ENCODE data around the gene POC1B.
A peak's percentile ranks its signal among the peaks of the same experiment; 100 is the strongest.

Gene POC1B

GRCh38 chr12:89525824-89526770 is at the start of gene POC1B:
POC1B (minus strand) TSS chr12:89526047; CDS start chr12:89525895, 152 bp downstream.
- Histone ChIP-seq H3K4me1 (ENCODE audit: control insufficient read depth in 1 of 2, insufficient read depth in 2 of 2, low read length in 2 of 2) (peaks cover 20 to 37% of the 10 kb centered on the region in 2 donors), H3K36me3 (ENCODE audit: control insufficient read depth in 1 of 2, insufficient read depth in 2 of 2, low read length in 2 of 2) (no peaks in the 10 kb centered on the region), H3K9me3 (ENCODE audit: control insufficient read depth in 1 of 2, low read length in 2 of 2) (no peaks in the 10 kb centered on the region), H3K9ac (ENCODE audit: low read depth in 1 of 2, low read length in 2 of 2) (peak within 1 kb of the TSS; percentile 82 to 92), H3K27me3 (ENCODE audit: control insufficient read depth in 1 of 2, insufficient read depth in 2 of 2, low read length in 2 of 2) (no peaks in the 10 kb centered on the region), H3K4me3 (ENCODE audit: low read depth in 1 of 2, low read length in 2 of 2) (peak within 1 kb of the TSS; percentile 77 to 100), H3K27ac (ENCODE audit: low read depth, low read length) (peak within 1 kb of the TSS; percentile 87)

GRCh38 chr12:89575374-89575773 is 49.5 kb upstream of the POC1B start:
- no peaks in the 10 kb centered on the region for H3K36me3 ChIP-seq (ENCODE audit: control insufficient read depth in 1 of 2, insufficient read depth in 2 of 2, low read length in 2 of 2)
- H3K27me3 ChIP-seq (ENCODE audit: control insufficient read depth in 1 of 2, insufficient read depth in 2 of 2, low read length in 2 of 2): no peaks in the 10 kb centered on the region
- H3K9ac ChIP-seq (ENCODE audit: low read depth in 1 of 2, low read length in 2 of 2): no peak overlapping the region
- no peaks in the 10 kb centered on the region for H3K4me1 ChIP-seq (ENCODE audit: control insufficient read depth in 1 of 2, insufficient read depth in 2 of 2, low read length in 2 of 2)
- no peak overlapping the region for H3K4me3 ChIP-seq (ENCODE audit: low read depth in 1 of 2, low read length in 2 of 2)
- no peak overlapping the region for H3K27ac ChIP-seq (ENCODE audit: low read depth, low read length)
- no peaks in the 10 kb centered on the region for H3K9me3 ChIP-seq (ENCODE audit: control insufficient read depth in 1 of 2, low read length in 2 of 2)

- H3K4me1 ChIP-seq (ENCODE audit: control insufficient read depth in 1 of 2, insufficient read depth in 2 of 2, low read length in 2 of 2): no peaks in the 10 kb centered on the region
- no peak overlapping the region for H3K9ac ChIP-seq (ENCODE audit: low read depth in 1 of 2, low read length in 2 of 2)
- H3K9me3 ChIP-seq (ENCODE audit: control insufficient read depth in 1 of 2, low read length in 2 of 2): no peaks in the 10 kb centered on the region
- H3K36me3 ChIP-seq (ENCODE audit: control insufficient read depth in 1 of 2, insufficient read depth in 2 of 2, low read length in 2 of 2): no peaks in the 10 kb centered on the region
- no peak overlapping the region for H3K4me3 ChIP-seq (ENCODE audit: low read depth in 1 of 2, low read length in 2 of 2)
- no peak overlapping the region for H3K27ac ChIP-seq (ENCODE audit: low read depth, low read length)
- H3K27me3 ChIP-seq (ENCODE audit: control insufficient read depth in 1 of 2, insufficient read depth in 2 of 2, low read length in 2 of 2): no peaks in the 10 kb centered on the region
Observed at GRCh38 chr12:89574736-89575208, 48.9 kb upstream of the POC1B start.

GRCh38 chr12:89573051-89573810 is 47.4 kb upstream of the POC1B start:
- no peaks in the 10 kb centered on the region for H3K4me1 ChIP-seq (ENCODE audit: control insufficient read depth in 1 of 2, insufficient read depth in 2 of 2, low read length in 2 of 2)
- H3K27ac ChIP-seq (ENCODE audit: low read depth, low read length): no peak overlapping the region
- H3K27me3 ChIP-seq (ENCODE audit: control insufficient read depth in 1 of 2, insufficient read depth in 2 of 2, low read length in 2 of 2): no peaks in the 10 kb centered on the region
- no peaks in the 10 kb centered on the region for H3K36me3 ChIP-seq (ENCODE audit: control insufficient read depth in 1 of 2, insufficient read depth in 2 of 2, low read length in 2 of 2)
- H3K4me3 ChIP-seq (ENCODE audit: low read depth in 1 of 2, low read length in 2 of 2): no peak overlapping the region
- H3K9me3 ChIP-seq (ENCODE audit: control insufficient read depth in 1 of 2, low read length in 2 of 2): no peaks in the 10 kb centered on the region
- no peak overlapping the region for H3K9ac ChIP-seq (ENCODE audit: low read depth in 1 of 2, low read length in 2 of 2)

GRCh38 chr12:89571491-89572195 is 45.8 kb upstream of the POC1B start:
- no peaks in the 10 kb centered on the region for H3K27me3 ChIP-seq (ENCODE audit: control insufficient read depth in 1 of 2, insufficient read depth in 2 of 2, low read length in 2 of 2)
- no peak overlapping the region for H3K9ac ChIP-seq (ENCODE audit: low read depth in 1 of 2, low read length in 2 of 2)
- no peak overlapping the region for H3K4me3 ChIP-seq (ENCODE audit: low read depth in 1 of 2, low read length in 2 of 2)
- H3K36me3 ChIP-seq (ENCODE audit: control insufficient read depth in 1 of 2, insufficient read depth in 2 of 2, low read length in 2 of 2): no peaks in the 10 kb centered on the region
- H3K4me1 ChIP-seq (ENCODE audit: control insufficient read depth in 1 of 2, insufficient read depth in 2 of 2, low read length in 2 of 2): no peaks in the 10 kb centered on the region
- H3K27ac ChIP-seq (ENCODE audit: low read depth, low read length): no peak overlapping the region
- no peaks in the 10 kb centered on the region for H3K9me3 ChIP-seq (ENCODE audit: control insufficient read depth in 1 of 2, low read length in 2 of 2)

- no peak overlapping the region for H3K4me3 ChIP-seq (ENCODE audit: low read depth in 1 of 2, low read length in 2 of 2)
- H3K9ac ChIP-seq (ENCODE audit: low read depth in 1 of 2, low read length in 2 of 2): no peak overlapping the region
- no peaks in the 10 kb centered on the region for H3K4me1 ChIP-seq (ENCODE audit: control insufficient read depth in 1 of 2, insufficient read depth in 2 of 2, low read length in 2 of 2)
- H3K27me3 ChIP-seq (ENCODE audit: control insufficient read depth in 1 of 2, insufficient read depth in 2 of 2, low read length in 2 of 2): no peaks in the 10 kb centered on the region
- no peaks in the 10 kb centered on the region for H3K9me3 ChIP-seq (ENCODE audit: control insufficient read depth in 1 of 2, low read length in 2 of 2)
- H3K36me3 ChIP-seq (ENCODE audit: control insufficient read depth in 1 of 2, insufficient read depth in 2 of 2, low read length in 2 of 2): no peaks in the 10 kb centered on the region
- H3K27ac ChIP-seq (ENCODE audit: low read depth, low read length): no peak overlapping the region
Observed at GRCh38 chr12:89568484-89568883, 42.6 kb upstream of the POC1B start.

GRCh38 chr12:89567691-89568239 is 41.9 kb upstream of the POC1B start:
- no peaks in the 10 kb centered on the region for H3K36me3 ChIP-seq (ENCODE audit: control insufficient read depth in 1 of 2, insufficient read depth in 2 of 2, low read length in 2 of 2)
- no peak overlapping the region for H3K4me3 ChIP-seq (ENCODE audit: low read depth in 1 of 2, low read length in 2 of 2)
- no peak overlapping the region for H3K9ac ChIP-seq (ENCODE audit: low read depth in 1 of 2, low read length in 2 of 2)
- H3K27ac ChIP-seq (ENCODE audit: low read depth, low read length): no peak overlapping the region
- H3K27me3 ChIP-seq (ENCODE audit: control insufficient read depth in 1 of 2, insufficient read depth in 2 of 2, low read length in 2 of 2): no peaks in the 10 kb centered on the region
- H3K4me1 ChIP-seq (ENCODE audit: control insufficient read depth in 1 of 2, insufficient read depth in 2 of 2, low read length in 2 of 2): no peaks in the 10 kb centered on the region
- no peaks in the 10 kb centered on the region for H3K9me3 ChIP-seq (ENCODE audit: control insufficient read depth in 1 of 2, low read length in 2 of 2)

GRCh38 chr12:89566615-89567014 is 40.8 kb upstream of the POC1B start:
- no peak overlapping the region for H3K27ac ChIP-seq (ENCODE audit: low read depth, low read length)
- H3K4me1 ChIP-seq (ENCODE audit: control insufficient read depth in 1 of 2, insufficient read depth in 2 of 2, low read length in 2 of 2): no peaks in the 10 kb centered on the region
- H3K36me3 ChIP-seq (ENCODE audit: control insufficient read depth in 1 of 2, insufficient read depth in 2 of 2, low read length in 2 of 2): no peaks in the 10 kb centered on the region

GRCh38 chr12:89565002-89565401 is 39.2 kb upstream of the POC1B start:
- H3K27me3 ChIP-seq (ENCODE audit: control insufficient read depth in 1 of 2, insufficient read depth in 2 of 2, low read length in 2 of 2): no peaks in the 10 kb centered on the region
- H3K4me1 ChIP-seq (ENCODE audit: control insufficient read depth in 1 of 2, insufficient read depth in 2 of 2, low read length in 2 of 2): no peaks in the 10 kb centered on the region
- no peak overlapping the region for H3K9ac ChIP-seq (ENCODE audit: low read depth in 1 of 2, low read length in 2 of 2)
- H3K9me3 ChIP-seq (ENCODE audit: control insufficient read depth in 1 of 2, low read length in 2 of 2): no peaks in the 10 kb centered on the region
- no peaks in the 10 kb centered on the region for H3K36me3 ChIP-seq (ENCODE audit: control insufficient read depth in 1 of 2, insufficient read depth in 2 of 2, low read length in 2 of 2)
- no peak overlapping the region for H3K4me3 ChIP-seq (ENCODE audit: low read depth in 1 of 2, low read length in 2 of 2)
- no peak overlapping the region for H3K27ac ChIP-seq (ENCODE audit: low read depth, low read length)

More at GRCh38 chr12:89566615-89567014, 40.8 kb upstream of the POC1B start:
- H3K4me3 ChIP-seq (ENCODE audit: low read depth in 1 of 2, low read length in 2 of 2): no peak overlapping the region
- no peaks in the 10 kb centered on the region for H3K27me3 ChIP-seq (ENCODE audit: control insufficient read depth in 1 of 2, insufficient read depth in 2 of 2, low read length in 2 of 2)
- H3K9ac ChIP-seq (ENCODE audit: low read depth in 1 of 2, low read length in 2 of 2): no peak overlapping the region
- H3K9me3 ChIP-seq (ENCODE audit: control insufficient read depth in 1 of 2, low read length in 2 of 2): no peaks in the 10 kb centered on the region

Data from duodenal mucosa (tissue), 2 donors.